HG03045 (cell line): ENCODE measurements around the gene RABGAP1L.
"Not testable (repeated sequence)": the region's sequence is repeated elsewhere in the genome, so short reads cannot be mapped to it uniquely, and the experiment has no call there.

Source experiments
- ATAC-seq: cut with Tn5 transposase; IDR thresholded peaks from one replicate; pipeline ENCODE4 v1.9.1; 2021; ENCODE audit warnings: mild to moderate bottlenecking, moderate library complexity; ENCODE audit not compliant: unreplicated experiment

The RABGAP1L gene

DNA sequence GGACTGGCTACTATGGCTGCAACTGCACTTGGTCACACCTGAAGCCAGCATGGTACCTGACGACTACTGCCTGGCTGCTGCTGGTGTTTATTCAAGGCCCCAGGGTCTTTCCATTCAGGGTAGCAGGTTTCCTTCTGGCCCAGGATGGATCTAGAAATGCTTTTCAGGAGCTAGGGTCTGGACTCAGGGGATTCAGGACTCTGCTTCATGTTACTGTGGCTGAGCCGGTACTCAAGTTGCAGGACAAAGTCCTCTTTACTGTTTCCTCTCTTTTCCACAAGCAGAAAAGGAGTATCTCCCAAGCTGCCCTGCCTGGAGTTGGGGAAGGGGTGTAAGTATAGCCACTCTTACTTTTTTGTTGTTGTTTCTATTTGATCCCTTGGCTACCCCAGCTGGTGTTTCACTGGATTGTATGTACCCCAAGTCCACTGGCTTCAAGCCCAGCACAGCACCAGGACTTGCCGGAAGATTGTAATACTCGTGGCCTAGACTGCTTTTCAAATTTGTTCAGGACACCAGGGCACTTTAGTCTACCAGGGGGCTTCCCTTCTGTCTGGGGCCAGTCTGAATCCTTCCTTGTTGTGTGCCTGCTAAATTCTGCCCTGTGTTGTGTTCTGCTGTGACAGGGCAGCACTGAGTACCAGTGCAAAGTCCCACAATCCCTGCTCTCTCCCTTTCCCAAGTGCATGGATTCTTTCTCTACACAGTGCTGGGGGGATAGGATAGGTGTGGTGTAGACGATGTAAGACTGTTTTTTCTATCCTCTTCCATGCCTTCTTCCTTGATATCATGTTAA lies 536.9 kb downstream of the RABGAP1L start:
- ATAC-seq: no peak

DNA sequence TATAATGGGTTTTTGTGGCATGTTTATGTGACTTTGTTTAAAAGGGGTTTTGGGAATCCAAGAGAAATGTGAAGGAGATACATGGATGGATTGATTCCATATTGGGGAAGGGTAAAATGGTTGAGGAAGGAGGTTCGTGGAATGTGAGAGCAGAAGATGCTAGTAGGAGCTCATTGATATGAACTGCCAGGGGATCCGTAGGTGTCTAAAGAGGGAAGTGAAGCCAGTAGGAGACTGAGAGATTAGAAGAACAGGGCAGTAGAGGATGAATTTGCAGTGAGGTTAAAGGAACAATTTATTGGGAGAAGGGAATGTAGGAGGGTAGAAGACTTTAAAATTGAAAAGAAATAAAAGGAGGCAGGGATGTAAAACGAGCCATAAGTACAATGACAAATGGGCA lies 541.0 kb downstream of the RABGAP1L start:
- ATAC-seq: no peak

DNA sequence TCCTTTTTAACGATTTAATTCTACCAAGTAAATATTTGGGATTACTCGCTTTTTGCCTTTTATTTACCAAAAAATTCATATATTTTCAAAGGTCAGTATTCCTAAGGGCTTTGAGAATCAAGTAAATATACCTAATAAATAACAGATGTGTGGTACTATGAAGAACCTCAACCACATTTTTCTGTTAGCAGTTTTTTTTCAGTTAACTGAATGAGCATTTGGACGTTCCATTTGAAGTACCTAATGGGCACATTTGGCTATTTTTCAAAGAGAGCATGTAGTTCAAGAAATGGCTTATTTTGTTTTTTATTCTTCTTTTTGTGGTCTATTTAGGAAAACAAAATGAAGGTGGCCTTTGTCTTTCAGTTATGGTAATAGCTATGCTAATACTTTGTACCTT lies 541.5 kb downstream of the RABGAP1L start:
- no peak for ATAC-seq

- no peak for ATAC-seq
Observed at GRCh38 chr1:174701565-174701964, 542.2 kb downstream of the RABGAP1L start.

DNA sequence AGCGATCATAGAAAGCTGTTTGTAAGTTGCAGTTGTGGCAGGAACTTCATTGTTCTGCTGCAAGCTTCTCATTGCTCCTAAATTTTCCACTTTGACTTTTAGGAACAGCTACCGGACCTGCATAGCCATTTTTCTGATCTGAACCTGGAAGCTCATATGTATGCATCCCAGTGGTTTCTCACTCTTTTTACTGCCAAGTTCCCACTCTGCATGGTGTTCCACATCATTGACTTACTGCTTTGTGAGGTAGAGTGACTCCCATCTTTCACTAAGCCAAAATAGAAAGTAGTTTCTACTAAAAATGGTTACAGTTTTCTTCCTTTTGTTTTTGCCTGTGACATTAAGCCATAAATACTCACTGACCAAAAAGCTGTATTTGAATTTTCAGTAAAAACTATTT lies 542.7 kb downstream of the RABGAP1L start:
- ATAC-seq: no peak

DNA sequence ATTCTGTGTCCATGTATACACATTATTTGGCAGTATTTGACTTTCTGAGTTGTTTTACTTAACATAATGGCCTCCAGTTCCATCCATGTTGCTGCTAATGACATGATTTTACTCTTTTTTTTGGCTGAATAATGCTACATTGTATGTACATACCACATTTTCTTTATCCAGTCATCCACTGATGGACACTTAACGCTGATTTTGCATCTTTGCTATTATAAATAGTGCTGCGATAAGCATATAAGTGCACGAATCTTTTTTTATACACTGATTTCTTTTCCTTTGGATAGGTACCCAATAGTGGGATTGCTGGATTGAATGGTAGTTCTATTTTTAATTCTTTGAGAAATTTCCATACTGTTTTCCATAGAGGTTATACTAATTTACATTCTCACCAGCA lies 544.0 kb downstream of the RABGAP1L start:
- no peak for ATAC-seq

GRCh38 chr1:174704300-174704699 lies 545.0 kb downstream of the RABGAP1L start:
- no peak for ATAC-seq

- ATAC-seq: no peak
Observed at GRCh38 chr1:174710868-174711845, 551.8 kb downstream of the RABGAP1L start.

- not testable (repeated sequence) for ATAC-seq
Observed at GRCh38 chr1:174711848-174712247, 552.5 kb downstream of the RABGAP1L start.

GRCh38 chr1:174712541-174712940 lies 553.2 kb downstream of the RABGAP1L start:
- ATAC-seq: no peak

DNA sequence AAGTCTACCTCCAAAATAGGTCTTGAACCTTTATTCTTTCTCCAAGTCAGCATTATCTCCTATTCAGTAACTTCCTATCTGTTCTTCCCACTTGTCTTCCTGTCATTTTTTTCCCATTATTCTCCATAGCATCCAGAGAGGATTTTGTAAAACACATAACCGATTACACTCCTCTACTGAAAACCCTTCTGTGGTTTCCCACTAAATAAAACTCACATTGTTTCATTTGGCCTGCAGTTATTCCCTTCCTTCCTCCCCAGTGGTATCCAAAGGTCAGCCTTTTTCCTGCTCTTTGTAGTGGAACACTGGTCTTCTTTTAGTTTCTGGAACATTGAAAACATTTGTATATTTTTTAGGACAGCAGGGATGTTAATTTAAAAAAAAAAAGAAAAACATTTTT lies 554.5 kb downstream of the RABGAP1L start:
- no peak for ATAC-seq

- no peak for ATAC-seq
Observed at GRCh38 chr1:174719194-174719593, 559.9 kb downstream of the RABGAP1L start.

- ATAC-seq: no peak
Observed at GRCh38 chr1:174720618-174721017, 561.3 kb downstream of the RABGAP1L start.

GRCh38 chr1:174721246-174721645 lies 561.9 kb downstream of the RABGAP1L start:
- ATAC-seq: no peak

- ATAC-seq: no peak
Observed at GRCh38 chr1:174723816-174724215, 564.5 kb downstream of the RABGAP1L start.

DNA sequence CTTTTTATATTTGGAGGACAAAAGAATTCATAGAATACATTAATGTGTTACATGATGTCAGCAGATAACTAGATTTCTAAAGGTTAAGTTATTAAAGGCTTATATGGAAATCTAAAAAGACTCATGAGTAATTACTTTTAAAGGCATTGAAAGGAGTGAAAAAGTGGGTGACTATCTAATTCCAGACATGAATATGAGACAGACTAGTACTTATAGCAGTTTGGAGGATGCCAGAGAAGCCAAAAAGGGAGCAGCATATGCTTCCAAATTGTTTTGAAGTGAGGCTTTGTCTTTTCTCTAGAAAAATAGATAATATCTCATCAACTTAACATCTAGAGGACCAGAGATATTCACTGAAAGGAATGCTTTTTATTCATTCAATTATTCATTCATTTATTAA lies 564.9 kb downstream of the RABGAP1L start:
- no peak for ATAC-seq

GRCh38 chr1:174726167-174726879 lies 567.0 kb downstream of the RABGAP1L start:
- ATAC-seq: no peak

- ATAC-seq: no peak
Observed at GRCh38 chr1:174726880-174727585, 567.7 kb downstream of the RABGAP1L start.

DNA sequence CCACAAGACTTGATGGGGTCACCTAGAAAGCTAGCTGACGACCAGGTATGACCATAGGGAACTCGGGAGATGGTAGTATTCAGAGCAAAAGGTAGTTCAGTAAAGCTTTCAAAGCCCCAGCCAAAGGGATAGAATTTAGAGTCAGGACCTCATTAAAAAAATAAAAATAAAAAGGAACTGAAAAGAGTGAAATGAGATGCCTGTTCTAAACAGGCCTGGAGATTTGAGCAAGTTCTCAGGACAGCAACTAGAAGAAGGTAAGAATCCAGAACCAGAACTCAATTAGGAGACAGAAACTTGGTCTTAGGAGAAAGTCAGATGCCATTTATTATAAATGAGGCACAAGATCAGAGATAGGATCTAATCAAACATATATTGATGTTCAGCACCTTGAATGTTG lies 575.0 kb downstream of the RABGAP1L start:
- ATAC-seq: no peak

DNA sequence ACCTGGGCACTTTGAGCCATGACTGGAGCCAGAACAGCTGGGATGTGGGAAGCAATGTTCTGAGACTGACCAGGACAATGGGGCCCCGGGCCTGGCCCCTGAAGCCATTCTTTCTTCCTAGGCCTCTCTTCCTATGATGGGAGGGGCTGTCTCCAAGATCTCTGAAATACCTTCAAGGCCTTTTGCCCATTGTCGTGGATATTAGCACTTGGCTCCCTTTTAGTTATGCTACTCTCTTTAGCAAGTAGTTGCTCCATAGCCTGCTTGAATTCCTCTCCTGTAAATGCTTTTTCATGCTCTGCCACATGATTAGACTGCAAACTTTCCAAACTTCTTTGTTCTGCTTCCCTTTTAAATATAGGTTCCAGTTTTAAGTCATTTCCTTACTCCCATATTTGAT lies 577.5 kb downstream of the RABGAP1L start:
- ATAC-seq: no peak
